ENCODE results near the gene MPHOSPH8.
"Not testable (repeated sequence)": the region's sequence is repeated elsewhere in the genome, so short reads cannot be mapped to it uniquely, and the experiment has no call there.

MPHOSPH8 gene

DNA sequence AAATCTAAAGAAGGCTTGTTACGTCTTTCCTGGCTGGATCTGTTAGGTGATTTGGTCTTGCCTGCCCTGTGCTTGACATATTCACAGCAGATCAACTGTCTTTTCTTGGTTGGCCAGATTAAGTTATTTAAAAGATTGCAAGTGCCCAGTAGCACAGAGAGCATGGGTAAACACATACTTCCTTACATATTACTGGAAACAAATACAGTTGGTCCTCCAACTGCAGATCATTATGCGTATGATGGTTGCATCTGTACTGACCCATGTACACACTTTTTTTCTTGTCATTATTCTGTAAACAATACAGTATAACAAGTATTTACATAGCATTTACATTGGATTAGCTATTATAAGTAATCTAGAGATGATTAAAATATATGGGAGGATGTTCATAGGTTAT, 9.2 kb upstream of the MPHOSPH8 start:
- ChIA-PET CTCF (interaction anchor here (1.4 to 1.9 kb wide), 2 partner anchors 10 to 53 kb away, joined by 3 to 6 read pairs; no protein-coding TSS in a partner anchor), POLR2A (no interaction called here)
- no peak for DNase-seq (ENCODE audit: extremely low spot score)
- no peak for TF ChIP-seq CTCF (IDR thresholded peaks at IDR 0.05; ENCODE audit: control extremely low read depth, extremely low read depth, low read depth, missing control alignments)

DNA sequence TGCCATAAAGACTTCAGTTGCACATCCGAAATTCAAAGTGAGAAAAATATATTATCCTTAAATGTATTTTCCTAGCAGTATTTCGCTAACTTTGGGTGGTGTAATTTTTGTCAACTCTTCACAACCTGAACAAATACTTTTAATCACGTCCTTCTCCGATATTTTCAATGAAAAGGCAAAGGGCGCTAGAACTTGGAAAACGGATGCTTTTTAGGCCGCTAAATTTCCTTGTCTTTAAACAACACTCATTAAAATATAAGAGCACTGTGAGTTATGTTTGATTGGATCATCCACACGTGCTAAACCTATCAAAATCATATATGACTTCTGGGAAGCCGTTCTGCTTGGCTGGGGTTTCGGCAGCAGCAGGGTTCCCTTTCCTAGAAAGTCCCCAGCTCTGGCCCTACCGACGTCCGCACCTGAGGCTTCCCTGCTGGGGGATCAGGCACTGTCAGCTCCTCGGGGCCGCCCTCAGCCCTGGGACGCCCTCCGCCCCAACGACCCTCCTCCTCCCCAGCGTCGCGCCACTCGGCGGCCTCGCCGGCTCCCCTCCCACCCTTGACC, 462 bp upstream of the MPHOSPH8 start:
- CTCF ChIA-PET = interaction anchor here (1.2 kb wide), 1 partner anchor 434 kb away, joined by 3 read pairs; no protein-coding TSS in a partner anchor
- no peak for DNase-seq (ENCODE audit: extremely low spot score)
- POLR2A ChIA-PET = interaction anchor here (0.6 kb wide), 1 partner anchor 439 kb away, joined by 3 read pairs; no protein-coding TSS in a partner anchor
- no peak for TF ChIP-seq CTCF (IDR thresholded peaks at IDR 0.05; ENCODE audit: control extremely low read depth, extremely low read depth, low read depth, missing control alignments)

- ChIA-PET POLR2A (no interaction called here), CTCF (interaction anchor here (0.9 to 1.5 kb wide), 4 partner anchors 10 to 433 kb away, joined by 3 to 6 read pairs (median 3); no protein-coding TSS in a partner anchor)
- no peak for DNase-seq (ENCODE audit: extremely low spot score)
- TF ChIP-seq CTCF (IDR thresholded peaks at IDR 0.05; ENCODE audit: control extremely low read depth, extremely low read depth, low read depth, missing control alignments) = no peak
Measured at GRCh38 chr13:19634256-19634740, 839 bp downstream of the MPHOSPH8 start.

- POLR2A ChIA-PET; DNase-seq (ENCODE audit: extremely low spot score); CTCF ChIA-PET: not testable (repeated sequence)
Measured at GRCh38 chr13:19635926-19636325, 2.5 kb downstream of the MPHOSPH8 start.

DNA sequence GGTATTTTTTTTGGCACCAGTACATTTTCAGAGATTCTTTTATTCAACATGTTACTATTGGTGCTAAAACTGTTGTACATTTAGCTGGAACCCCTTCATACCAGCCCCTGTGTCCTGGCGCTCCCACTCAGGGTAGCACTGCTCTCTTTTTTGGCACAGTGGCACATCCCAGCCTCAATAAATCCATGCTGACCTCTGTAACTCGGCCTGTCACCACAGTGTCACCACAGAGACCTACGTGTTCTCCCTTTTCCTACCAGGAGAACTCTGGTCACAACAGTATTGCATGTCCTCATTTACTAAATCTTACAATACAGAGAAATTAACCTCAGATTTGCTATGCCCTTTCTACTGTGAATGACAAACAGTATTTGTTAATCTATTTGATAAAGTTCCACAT, 10.2 kb downstream of the MPHOSPH8 start:
- ChIA-PET CTCF (no interaction called here), POLR2A (no interaction called here)
- DNase-seq (ENCODE audit: extremely low spot score) = no peak
- no peak for TF ChIP-seq CTCF (IDR thresholded peaks at IDR 0.05; ENCODE audit: control extremely low read depth, extremely low read depth, low read depth, missing control alignments)

DNA sequence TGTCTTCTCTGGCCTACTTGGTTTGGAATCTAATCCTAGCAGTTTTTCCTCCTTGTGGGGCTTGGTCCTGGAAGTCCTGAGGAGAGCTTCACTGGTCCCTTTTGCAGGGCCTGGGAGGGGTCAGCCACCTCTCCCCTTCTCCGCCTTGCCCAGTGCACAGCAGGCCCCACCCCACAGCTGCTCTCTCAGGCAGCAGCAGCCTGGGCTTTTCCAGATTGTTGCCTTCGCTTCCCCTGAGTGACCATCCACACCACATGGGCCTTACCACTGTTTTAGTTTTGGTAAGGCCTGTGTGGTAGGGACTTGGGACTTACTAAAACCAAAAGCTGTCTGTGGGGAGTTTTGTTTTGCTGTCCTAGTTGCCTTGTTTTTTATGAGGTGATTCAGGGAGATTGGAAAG, 11.5 kb downstream of the MPHOSPH8 start:
- DNase-seq (ENCODE audit: extremely low spot score) = no peak
- ChIA-PET CTCF (no interaction called here), POLR2A (no interaction called here)
- TF ChIP-seq CTCF (IDR thresholded peaks at IDR 0.05; ENCODE audit: control extremely low read depth, extremely low read depth, low read depth, missing control alignments) = no peak

DNA sequence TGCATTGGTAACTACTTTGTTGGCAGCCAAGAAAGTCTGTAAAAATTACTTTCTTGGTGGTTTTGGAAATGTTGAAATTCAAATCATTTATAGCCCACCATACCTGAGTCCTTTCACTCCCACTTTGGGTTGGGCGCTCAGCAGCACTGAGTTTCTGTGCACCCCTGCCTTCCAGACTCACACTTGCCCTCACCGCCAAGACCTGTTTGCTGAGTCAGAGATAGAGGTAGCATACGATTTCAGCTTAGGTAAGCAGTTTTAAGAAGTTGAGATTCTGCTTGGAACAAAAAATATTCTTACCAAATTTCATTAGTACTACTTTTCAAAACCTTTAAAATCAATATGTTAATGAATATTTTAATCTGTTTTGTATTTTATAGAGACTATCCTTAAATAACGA, 12.6 kb downstream of the MPHOSPH8 start:
- ChIA-PET POLR2A (no interaction called here), CTCF (no interaction called here)
- TF ChIP-seq CTCF (IDR thresholded peaks at IDR 0.05; ENCODE audit: control extremely low read depth, extremely low read depth, low read depth, missing control alignments) = no peak
- DNase-seq (ENCODE audit: extremely low spot score) = no peak

Data from GM10248 (cell line).